ENCODE data around the gene P2RX6. TPM values are rescaled to one million over a fixed set of nuclear protein-coding genes. Genes with fewer than 3 reads are reported as not detected.
A peak's percentile ranks its signal among the peaks of the same experiment; 100 is the strongest.

Gene P2RX6
- total and polyA plus RNA-seq, 2 of the 4 experiments (the other 2 are of a cell fraction), result 0.90 to 1.6 TPM

GRCh38 chr22:21014202-21014725, 701 bp upstream of the P2RX6 start:
- Histone ChIP-seq H4K20me1 (ENCODE audit: insufficient read depth, low read length) (peaks cover 4% of the 10 kb centered on the region; the same call in 1 of the 2 replicates), H3K4me2 (ENCODE audit: low read depth, low read length) (peak overlapping the region; percentile 85), H3K36me3 (ENCODE audit: control insufficient read depth, insufficient read depth, low read length) (no peaks in the 10 kb centered on the region), H3K9me1 (ENCODE audit: insufficient read depth, low read length) (peaks cover 10% of the 10 kb centered on the region; the same call in 1 of the 2 replicates), H3K9me3 (ENCODE audit: control insufficient read depth, insufficient read depth, low read length) (no peaks in the 10 kb centered on the region), H3K79me1 (ENCODE audit: low read depth in 1 of 2, low read length in 2 of 2) (0 out of 4 replicates have a peak, but pooled peaks cover 0 to 5% of the 10 kb centered on the region in 2 experiments), H2BK20ac (ENCODE audit: low read depth, low read length) (no peak overlapping the region), H3K9ac (ENCODE audit: low read depth, low read length) (peak overlapping the region; percentile 55; the same call in 1 of the 2 replicates), H3K56ac (ENCODE audit: extremely low read depth, insufficient read depth, low read length) (no peak overlapping the region), H2BK15ac (ENCODE audit: low read depth, low read length) (no peak overlapping the region), H3K4ac (ENCODE audit: low read depth, low read length) (peak overlapping the region; percentile 26), H2BK5ac (ENCODE audit: low read depth, low read length, poor library complexity, severe bottlenecking) (peak overlapping the region; percentile 87), H3K4me1 (ENCODE audit: control insufficient read depth, insufficient read depth, low read length) (peaks cover 14% of the 10 kb centered on the region), H2BK120ac (ENCODE audit: low read depth, low read length) (0 out of 2 replicates have a peak overlapping the region, but pooled peaks have one; percentile 90), H2AK5ac (ENCODE audit: low read depth, low read length) (peak overlapping the region; percentile 2; the same call in 1 of the 2 replicates), H3K14ac (replicated peaks; ENCODE audit: low read depth, low read length) (no peak overlapping the region), H3K4me3 (ENCODE audit: insufficient read depth, low read depth, low read length) (peak overlapping the region; percentile 52), H2AK9ac (replicated peaks; ENCODE audit: low read depth, low read length, poor library complexity) (peak overlapping the region; percentile 38), H4K5ac (ENCODE audit: low read depth, low read length) (no peak overlapping the region), H3K23ac (ENCODE audit: low read depth, low read length) (no peak overlapping the region; the same call in 1 of the 2 replicates), H4K8ac (ENCODE audit: low read depth in 2 of 2, low read length in 2 of 2) (peak overlapping the region in 1 of 2 experiments; percentile 94; a peak in 3 of 4 replicates), H3K18ac (ENCODE audit: low read depth, low read length) (no peak overlapping the region), H4K91ac (ENCODE audit: insufficient read depth, low read depth, low read length) (no peak overlapping the region), H2AFZ (replicated peaks; ENCODE audit: low read length, poor library complexity) (peak overlapping the region; percentile 100), H3K27ac (ENCODE audit: insufficient read depth, low read length) (peak overlapping the region; percentile 88), H3K27me3 (ENCODE audit: control insufficient read depth, insufficient read depth, low read length) (no peaks in the 10 kb centered on the region)
- DNase-seq, result peak; percentile 88
- BruUV-seq (replicated peaks), result no TSS peak
- 1% methylated on average over 37 of the region's 40 CpGs; no CpG with 5 or more reads in 1 of the 2 experiments for WGBS, 2 experiments (ENCODE audit: extremely low coverage in 2 of 2, insufficient read length in 1 of 2)
- in situ Hi-C loops (cut with MboI; ENCODE audit: low sequenced_read_pairs), result loop anchor here (10.0 kb wide), 1 partner anchor 81 kb away; no protein-coding TSS in a partner anchor
- TF ChIP-seq MXI1 (IDR thresholded peaks at IDR 0.05; ENCODE audit: borderline replicate concordance, low read depth, low read length) (peak; percentile 93), BHLHE40 (IDR thresholded peaks at IDR 0.05; ENCODE audit: low read depth, low read length) (peak; percentile 58; the same call in 1 of the 2 replicates), USF2 (IDR thresholded peaks at IDR 0.05; ENCODE audit: low read depth, low read length) (peak; percentile 37; the same call in 1 of the 2 replicates), RFX5 (IDR thresholded peaks at IDR 0.05; ENCODE audit: low read depth, low read length) (no peak)
- ChIA-PET POLR2A (ENCODE audit: unreplicated experiment) (interaction anchor here (1.1 kb wide), 1 partner anchor 12 kb away, joined by 3 read pairs; the partner anchor contains the start of gene THAP7), CTCF (no interaction called here)
- dilution Hi-C loops (cut with HindIII; ENCODE audit: low sequenced_read_pairs, unreplicated experiment), result no loop called here
- peak; percentile 95 for ATAC-seq (ENCODE audit: low read depth)
- intact Hi-C loops (cut with micrococcal nuclease), result loop anchor here (2.0 kb wide), 1 partner anchor 31 kb away; the partner anchor contains the start of gene LRRC74B
